Chondrocyte (in vitro differentiated cells): ENCODE data around the gene SLIT3. TPM values are rescaled to one million over a fixed set of nuclear protein-coding genes. Genes with fewer than 3 reads are reported as not detected.

Source experiments
- DNase-seq: peaks from one replicate; pipeline ENCODE4 v3.0.0; 2021; ENCODE audit warnings: mixed read lengths, low spot score
- H3K27ac Mint-ChIP-seq: one replicate; pipeline ENCODE4 v1.8.0; 2021; ENCODE audit warnings: mild to moderate bottlenecking, moderate library complexity, mixed read lengths; ENCODE audit not compliant: unreplicated experiment
- H3K27me3 Mint-ChIP-seq: 2 replicates; pipeline ENCODE4 v1.8.0; 2021; ENCODE audit warnings: low read depth, mixed read lengths
- H3K36me3 Mint-ChIP-seq: 2 replicates; pipeline ENCODE4 v1.8.0; 2021; ENCODE audit warnings: low read depth, mixed read lengths
- H3K4me1 Mint-ChIP-seq: 2 replicates; pipeline ENCODE4 v1.8.0; 2021; ENCODE audit warnings: low read depth, mild to moderate bottlenecking, mixed read lengths
- H3K4me3 Mint-ChIP-seq: one replicate; pipeline ENCODE4 v1.8.0; 2021; ENCODE audit warnings: mild to moderate bottlenecking, moderate library complexity, mixed read lengths; ENCODE audit not compliant: unreplicated experiment
- H3K9me3 Mint-ChIP-seq: 2 replicates; pipeline ENCODE4 v1.8.0; 2021; ENCODE audit warnings: low read depth, mixed read lengths
- total RNA-seq: library from RNA; stranded (reverse); gene quantifications from 3 replicates; pipeline ENCODE4 v1.2.1, GENCODE V29; 2021
- TF ChIP-seq, protein P1 (sequence below): fragments of 200-600 bp; sonication (generic); IDR thresholded peaks from 2 replicates; pipeline ENCODE4 v1.5.0; 2021; ENCODE audit warnings: antibody characterized with exemption, mild to moderate bottlenecking, moderate library complexity

SLIT3 gene
- total RNA-seq, 1 donor from 2014 or later = 116 TPM

DNA sequence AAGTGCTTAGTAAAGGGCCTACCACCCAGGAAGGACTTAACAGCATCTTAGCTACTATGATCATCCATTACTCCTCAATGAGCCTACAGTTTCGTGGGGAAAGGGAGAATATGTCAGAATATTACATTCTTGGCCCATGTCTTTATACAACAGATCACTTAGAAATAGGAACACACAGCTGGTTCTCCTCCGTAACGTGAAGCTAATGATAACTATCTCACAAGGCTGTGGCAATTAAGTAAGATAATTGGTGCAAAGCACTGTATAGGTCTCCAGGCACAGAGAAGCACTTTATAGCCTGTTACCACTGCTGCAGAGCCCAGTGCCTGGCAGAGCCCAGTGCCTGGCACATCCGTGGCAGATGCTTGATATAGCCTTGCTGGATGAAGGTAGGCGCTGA is 347.6 kb downstream of the SLIT3 start:
- no peaks in the 10 kb centered on the region for H3K27me3 Mint-ChIP-seq
- no peaks in the 10 kb centered on the region for H3K9me3 Mint-ChIP-seq
- no peak overlapping the region for H3K27ac Mint-ChIP-seq
- DNase-seq = no peak
- TF ChIP-seq, protein P1, sequence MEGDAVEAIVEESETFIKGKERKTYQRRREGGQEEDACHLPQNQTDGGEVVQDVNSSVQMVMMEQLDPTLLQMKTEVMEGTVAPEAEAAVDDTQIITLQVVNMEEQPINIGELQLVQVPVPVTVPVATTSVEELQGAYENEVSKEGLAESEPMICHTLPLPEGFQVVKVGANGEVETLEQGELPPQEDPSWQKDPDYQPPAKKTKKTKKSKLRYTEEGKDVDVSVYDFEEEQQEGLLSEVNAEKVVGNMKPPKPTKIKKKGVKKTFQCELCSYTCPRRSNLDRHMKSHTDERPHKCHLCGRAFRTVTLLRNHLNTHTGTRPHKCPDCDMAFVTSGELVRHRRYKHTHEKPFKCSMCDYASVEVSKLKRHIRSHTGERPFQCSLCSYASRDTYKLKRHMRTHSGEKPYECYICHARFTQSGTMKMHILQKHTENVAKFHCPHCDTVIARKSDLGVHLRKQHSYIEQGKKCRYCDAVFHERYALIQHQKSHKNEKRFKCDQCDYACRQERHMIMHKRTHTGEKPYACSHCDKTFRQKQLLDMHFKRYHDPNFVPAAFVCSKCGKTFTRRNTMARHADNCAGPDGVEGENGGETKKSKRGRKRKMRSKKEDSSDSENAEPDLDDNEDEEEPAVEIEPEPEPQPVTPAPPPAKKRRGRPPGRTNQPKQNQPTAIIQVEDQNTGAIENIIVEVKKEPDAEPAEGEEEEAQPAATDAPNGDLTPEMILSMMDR = no peak
- H3K36me3 Mint-ChIP-seq = no peaks in the 10 kb centered on the region
- no peak overlapping the region for H3K4me3 Mint-ChIP-seq
- no peaks in the 10 kb centered on the region for H3K4me1 Mint-ChIP-seq

GRCh38 chr5:168952196-168952595 is 348.7 kb downstream of the SLIT3 start:
- H3K27me3 Mint-ChIP-seq = no peaks in the 10 kb centered on the region
- no peak overlapping the region for H3K27ac Mint-ChIP-seq
- no peaks in the 10 kb centered on the region for H3K9me3 Mint-ChIP-seq
- TF ChIP-seq, protein P1 = no peak
- no peaks in the 10 kb centered on the region for H3K36me3 Mint-ChIP-seq
- peaks cover 4% of the 10 kb centered on the region for H3K4me1 Mint-ChIP-seq
- DNase-seq = no peak
- no peak overlapping the region for H3K4me3 Mint-ChIP-seq

DNA sequence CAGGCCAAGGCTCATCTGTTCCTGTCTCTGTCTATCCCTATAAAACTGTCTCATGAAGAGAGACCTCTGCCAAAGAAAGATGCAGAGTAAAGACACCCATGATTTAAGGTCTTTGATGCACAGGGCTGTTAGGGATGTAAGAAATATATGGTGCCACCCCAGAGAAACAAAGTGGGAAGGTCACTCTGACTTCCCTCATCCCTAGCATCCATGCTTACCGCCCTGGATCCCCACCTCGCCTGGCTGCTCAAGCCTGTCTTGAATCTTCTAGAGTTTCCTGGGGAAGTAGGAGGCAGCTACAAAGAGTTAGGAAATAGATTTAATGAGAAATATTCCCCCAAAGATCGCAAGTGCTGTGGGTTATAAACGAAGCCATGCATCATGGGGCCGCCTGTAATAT is 349.2 kb downstream of the SLIT3 start:
- Mint-ChIP-seq H3K27me3 (no peaks in the 10 kb centered on the region), H3K4me1 (peaks cover 8% of the 10 kb centered on the region), H3K9me3 (no peaks in the 10 kb centered on the region), H3K4me3 (no peak overlapping the region), H3K36me3 (no peaks in the 10 kb centered on the region), H3K27ac (no peak overlapping the region)
- no peak for DNase-seq
- TF ChIP-seq, protein P1 = no peak

DNA sequence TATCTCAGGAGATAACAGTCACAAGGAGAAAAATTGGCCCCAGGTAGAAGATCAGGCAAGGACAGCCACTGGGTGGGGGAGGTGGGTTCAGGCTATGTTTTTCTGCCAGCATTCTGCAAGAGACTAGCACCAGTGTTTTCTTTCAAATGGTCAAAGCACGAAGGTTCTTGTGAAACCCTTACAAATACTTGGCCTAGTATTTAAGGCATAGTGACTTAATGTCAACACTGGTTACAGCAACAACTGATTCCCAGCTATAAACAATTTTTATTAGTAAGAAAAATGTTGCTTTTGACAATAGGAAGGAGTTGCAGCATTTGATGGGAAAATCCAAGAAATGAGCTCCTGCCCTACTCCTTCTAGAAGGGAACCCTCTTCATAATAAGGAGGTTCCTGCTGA is 349.6 kb downstream of the SLIT3 start:
- Mint-ChIP-seq H3K9me3 (no peaks in the 10 kb centered on the region), H3K4me3 (no peak overlapping the region), H3K36me3 (no peaks in the 10 kb centered on the region), H3K27me3 (no peaks in the 10 kb centered on the region), H3K4me1 (peaks cover 8% of the 10 kb centered on the region), H3K27ac (no peak overlapping the region)
- DNase-seq = no peak
- TF ChIP-seq, protein P1 = no peak

- no peak for DNase-seq
- TF ChIP-seq, protein P1 = no peak
- Mint-ChIP-seq H3K9me3 (no peaks in the 10 kb centered on the region), H3K27ac (no peak overlapping the region), H3K4me3 (no peak overlapping the region), H3K36me3 (no peaks in the 10 kb centered on the region), H3K4me1 (peaks cover 8% of the 10 kb centered on the region), H3K27me3 (no peaks in the 10 kb centered on the region)
Observed at GRCh38 chr5:168950241-168950951, 350.5 kb downstream of the SLIT3 start.
